Activated CD4-positive, alpha-beta T cell treated with anti-CD3 and anti-CD28 coated beads, Interleukin-2, amount 50 U/mL, for 24 hours (primary cell): ENCODE data around the gene PLIN5.

Source experiments
- DNase-seq, 2 donors: peaks; one replicate each; pipeline ENCODE4 v3.0.0-alpha.2; 2020; ENCODE audit warnings: low read depth in 1 of 2, low spot score in 1 of 2

Gene PLIN5

DNA sequence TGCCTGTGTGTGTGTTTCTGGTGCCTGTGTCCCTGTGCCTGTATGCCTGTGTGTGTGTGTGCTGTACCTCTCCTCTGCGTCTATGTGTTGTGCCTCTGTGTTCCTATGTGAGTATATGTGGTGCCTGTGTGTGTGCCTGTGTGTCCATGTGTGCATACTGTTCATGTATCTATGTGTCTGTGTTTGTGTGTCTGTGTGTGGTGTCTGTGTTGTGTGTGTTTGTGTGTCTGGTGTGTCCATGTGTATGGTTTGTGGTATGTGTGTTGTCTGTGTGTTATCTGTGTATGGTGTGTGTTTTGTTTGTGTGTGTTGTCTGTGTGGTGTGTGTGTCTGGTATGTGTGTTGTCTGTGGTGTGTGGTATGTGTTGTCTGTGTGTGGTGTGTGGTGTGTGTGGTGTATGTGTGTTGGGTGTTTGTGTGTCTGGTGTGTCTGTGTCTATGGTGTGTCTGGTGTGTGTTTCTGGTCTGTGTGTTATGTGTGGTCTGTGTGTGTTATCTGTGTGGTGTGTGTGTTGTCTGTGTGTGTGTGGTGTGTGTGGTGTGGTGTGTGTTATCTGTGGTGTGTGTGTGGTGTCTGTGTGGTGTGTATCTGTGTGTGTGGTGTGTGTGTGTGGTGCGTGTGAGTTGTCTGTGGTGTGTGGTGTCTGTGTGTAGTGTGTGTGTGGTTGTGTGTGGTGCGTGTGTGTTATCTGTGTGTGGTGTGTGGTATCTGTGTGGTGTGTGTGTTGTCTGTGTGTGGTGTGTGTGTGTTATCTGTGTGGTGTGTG is 42.5 kb downstream of the PLIN5 start:
- no peak for DNase-seq

DNA sequence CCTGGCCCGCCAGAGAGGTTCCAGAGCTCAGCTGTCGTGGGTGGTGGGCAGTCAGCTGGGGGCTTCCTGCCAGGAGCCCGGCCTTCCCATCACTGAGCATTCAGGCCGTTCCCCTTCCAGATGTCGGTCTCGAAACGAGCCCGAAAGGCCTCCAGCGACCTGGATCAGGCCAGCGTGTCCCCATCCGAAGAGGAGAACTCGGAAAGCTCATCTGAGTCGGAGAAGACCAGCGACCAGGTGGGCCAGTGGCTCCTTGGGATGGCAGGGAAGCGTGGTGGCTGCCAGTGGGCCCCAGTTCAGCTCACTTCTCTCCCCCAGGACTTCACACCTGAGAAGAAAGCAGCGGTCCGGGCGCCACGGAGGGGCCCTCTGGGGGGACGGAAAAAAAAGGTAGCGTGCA is 43.6 kb downstream of the PLIN5 start:
- no peak for DNase-seq

DNA sequence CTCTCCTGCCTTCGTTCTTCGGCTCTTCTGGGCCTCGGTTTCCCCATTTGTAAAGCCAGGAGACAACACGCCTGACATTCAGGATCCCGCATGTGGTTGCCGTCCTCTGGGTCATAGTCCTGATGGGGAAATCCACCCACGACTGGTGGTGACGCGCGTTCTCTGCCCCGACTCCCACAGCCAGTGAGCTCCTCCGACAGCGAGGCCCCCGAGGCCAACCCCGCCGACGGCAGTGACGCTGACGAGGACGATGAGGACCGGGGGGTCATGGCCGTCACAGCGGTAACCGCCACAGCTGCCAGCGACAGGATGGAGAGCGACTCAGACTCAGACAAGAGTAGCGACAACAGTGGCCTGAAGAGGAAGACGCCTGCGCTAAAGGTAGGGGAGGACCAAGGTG is 46.5 kb downstream of the PLIN5 start:
- no peak for DNase-seq

DNA sequence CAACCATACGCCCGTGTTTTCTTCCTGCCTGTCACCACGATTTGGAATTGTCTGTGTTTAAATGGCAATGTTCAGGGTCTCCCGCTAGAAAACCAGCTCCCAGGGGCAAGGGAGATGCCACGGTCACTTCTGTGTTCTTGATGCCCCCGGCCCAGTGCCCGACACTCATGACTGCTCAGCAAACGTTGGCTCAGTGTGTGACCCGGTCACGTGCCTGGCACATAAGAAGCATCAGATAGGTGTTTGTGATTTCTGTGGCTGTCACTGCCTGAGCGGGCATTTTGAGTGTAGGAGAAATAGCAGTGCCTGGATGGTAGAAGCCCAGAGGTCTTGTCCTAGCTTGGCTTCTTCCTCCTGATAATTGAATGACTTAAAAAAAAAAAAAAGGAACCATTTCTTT is 47.5 kb downstream of the PLIN5 start:
- DNase-seq, result no peak

DNA sequence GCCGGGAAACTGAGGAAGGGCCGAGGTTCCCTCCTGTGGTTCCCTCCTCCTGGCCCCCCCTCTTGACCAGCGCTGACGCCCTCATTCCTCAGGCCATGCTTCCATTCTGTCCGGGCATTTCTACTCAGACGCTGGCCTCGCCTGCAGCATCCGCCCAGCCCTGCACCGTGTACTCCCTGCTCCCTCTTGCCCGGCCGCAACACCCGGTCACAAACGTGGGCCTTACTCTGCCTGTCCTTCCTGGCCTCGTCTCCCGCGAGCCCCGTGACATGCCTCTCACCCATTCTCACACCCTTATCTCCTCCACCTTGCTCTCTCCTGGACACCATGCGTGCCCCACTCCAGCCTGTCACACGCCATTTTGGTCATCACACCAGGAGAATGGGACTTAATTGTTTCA is 51.6 kb downstream of the PLIN5 start:
- no peak for DNase-seq

DNA sequence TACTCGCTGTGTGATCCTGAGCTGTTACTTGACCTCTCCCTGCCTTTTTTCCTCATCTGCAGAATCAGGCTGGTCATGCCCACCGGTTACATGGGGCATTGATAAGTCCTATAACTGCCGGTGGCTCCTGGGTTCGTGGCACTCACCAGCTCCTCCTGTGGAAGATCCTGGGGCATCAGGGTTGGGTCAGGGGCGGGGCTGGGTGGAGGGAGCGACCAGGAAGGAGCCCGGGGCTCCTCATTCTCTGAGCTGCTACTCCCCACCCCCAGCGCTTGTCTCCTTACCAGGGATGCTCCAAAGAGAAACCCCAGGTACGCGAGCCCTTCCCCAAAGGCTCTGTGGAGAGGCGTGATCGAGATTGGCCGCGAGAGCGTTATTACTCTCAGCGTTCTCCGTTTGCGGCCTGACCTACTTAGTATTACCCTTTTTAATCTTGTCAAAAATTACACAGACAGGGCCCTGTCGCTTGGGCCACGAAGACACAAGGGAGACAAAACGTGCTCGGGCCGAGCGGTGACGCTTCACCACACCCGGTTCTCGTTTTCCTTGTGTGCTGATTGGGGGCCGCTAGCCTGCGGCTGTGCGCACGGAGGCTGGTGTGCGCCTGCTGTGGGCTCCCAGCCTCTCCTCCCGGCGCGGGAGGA is 52.2 kb downstream of the PLIN5 start:
- DNase-seq, result no peak

DNA sequence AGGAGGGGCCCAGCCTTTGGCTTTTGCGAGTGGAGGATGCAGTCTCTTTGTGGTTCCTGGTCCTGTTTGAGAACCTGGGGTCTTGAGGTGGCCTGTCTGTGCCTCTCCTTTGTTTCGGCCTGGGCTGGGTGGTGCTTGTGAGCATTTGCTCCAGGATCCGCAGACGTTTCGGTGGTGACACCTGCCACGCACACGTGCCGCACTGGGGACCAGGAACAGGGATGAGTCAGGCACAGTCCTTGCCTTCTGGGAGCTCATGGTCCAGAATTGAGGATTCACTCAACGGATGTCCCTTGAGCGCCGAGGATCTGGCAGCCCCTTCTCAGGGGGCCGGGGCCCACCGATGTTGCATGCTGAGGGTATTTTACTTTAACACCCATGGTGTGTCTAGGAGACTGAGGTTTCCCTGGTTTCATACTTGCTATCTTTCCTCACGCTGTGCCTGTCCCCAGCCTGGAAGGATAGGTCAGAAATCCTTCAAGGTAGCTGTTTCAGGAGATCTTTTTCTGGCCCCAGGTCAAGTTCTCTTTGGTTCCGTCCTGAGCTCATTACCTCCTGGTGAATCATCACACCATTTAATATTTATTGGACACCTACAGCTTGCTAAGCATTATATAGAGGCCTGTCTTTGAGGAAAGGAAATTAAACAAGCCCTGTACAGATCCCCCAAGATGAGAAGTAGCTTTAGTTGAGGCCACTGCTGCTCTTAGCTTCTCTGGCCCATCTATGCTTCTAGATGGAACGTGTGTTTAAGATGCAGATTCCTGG is 57.8 kb downstream of the PLIN5 start:
- DNase-seq, result no peak

DNA sequence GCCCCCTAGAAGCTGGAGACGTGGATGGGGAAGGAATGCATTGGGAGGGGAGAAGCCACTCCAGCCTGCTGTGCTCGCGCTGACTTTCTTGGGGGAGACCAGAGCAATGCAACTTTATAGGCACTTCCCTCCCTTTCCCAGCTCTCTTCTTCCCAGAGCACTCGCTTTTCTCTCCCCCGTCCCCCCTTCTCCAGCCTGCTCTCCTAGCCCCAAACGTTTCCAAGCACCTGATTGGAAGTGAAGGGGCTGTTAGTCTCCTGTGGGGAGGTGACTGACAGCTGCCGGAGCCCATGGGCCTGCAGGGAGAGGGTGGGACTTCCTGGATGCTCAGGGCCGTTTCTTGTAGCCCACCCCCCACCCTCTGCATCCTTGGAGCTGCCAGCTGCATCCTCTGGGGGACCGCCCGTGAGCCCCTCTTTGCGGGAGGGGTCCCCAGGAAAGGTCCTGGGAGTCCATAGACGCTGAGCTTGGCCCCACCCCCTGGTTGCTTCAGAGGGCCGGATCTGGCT is 60.5 kb downstream of the PLIN5 start:
- DNase-seq, result no peak

DNA sequence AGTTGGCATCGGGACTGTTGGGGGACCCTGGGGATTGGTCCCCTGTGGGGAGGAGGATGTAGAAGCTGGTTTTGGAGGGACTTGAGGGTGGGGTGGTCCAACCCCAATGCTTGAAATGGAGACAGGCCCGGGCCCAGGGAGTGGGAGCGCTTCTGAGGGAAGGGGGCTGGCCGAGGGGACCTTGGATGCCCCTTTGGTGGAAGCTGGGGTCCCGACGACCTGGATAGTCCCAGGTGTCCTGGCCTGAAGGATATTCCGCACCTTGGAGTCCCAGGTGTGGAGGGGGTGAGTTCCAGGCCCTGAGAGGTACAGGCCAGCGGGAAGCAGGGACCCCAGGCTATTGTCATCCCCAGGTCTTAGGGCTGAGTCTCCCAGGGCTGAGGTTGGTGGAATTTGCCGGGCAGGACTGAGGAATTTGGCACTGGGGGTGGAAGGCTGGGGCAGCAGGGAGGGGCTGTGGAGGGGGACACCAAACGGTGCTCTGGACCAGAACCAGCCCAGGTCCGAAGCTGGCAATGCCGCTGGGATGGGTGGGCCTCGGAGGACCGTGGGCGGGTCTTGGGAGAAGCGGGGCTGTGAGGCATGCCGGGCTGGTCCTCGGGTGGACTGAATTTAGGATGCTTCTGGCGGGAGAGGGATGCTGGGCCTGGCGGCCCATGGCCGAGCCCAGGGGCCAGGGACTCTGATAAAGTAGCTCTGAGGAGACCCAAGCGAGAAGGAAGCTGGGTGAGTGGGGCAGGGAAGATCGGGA is 61.1 kb downstream of the PLIN5 start:
- DNase-seq, result no peak

DNA sequence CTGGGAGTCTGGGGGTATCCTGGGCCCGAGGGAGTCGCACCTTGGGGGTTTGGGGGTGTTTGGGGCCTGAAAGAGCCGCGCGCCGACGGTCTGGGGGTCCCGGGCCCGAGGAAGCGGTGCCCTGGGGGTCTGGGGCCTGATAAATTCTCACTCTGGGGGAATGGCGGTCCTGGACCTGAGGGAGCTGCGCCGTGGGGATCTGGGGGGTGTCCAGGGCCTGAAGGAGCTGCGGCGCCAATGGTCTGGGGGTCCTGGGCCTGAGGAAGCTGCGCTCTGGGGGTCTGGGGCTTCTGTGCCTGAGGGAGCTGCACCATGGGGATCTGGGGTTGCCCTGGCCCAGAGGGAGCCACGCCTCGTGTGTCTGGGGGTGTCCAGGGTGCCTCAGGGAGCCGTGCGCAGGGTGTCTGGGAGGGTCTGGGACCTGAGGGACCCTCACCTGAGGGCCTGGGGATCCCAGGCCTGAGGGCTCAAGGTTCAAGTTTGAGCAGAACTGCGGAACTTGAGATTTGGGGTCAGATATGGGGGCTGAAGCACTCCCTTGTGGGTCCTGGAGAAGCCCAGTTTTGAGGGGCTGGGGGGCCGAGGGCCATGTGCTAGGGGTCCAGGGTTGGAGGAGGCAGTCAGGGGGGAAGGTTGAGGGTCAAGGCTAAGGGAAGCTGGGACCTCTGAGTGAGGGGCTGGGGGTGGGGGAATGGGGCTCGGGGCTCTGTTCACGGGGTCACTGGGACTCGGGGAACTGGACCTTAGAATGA is 61.8 kb downstream of the PLIN5 start:
- DNase-seq, result no peak
